Measurements from ENCODE around the gene SLC22A16.
"Not testable (repeated sequence)": the region's sequence is repeated elsewhere in the genome, so short reads cannot be mapped to it uniquely, and the experiment has no call there.

The SLC22A16 gene, protein sequence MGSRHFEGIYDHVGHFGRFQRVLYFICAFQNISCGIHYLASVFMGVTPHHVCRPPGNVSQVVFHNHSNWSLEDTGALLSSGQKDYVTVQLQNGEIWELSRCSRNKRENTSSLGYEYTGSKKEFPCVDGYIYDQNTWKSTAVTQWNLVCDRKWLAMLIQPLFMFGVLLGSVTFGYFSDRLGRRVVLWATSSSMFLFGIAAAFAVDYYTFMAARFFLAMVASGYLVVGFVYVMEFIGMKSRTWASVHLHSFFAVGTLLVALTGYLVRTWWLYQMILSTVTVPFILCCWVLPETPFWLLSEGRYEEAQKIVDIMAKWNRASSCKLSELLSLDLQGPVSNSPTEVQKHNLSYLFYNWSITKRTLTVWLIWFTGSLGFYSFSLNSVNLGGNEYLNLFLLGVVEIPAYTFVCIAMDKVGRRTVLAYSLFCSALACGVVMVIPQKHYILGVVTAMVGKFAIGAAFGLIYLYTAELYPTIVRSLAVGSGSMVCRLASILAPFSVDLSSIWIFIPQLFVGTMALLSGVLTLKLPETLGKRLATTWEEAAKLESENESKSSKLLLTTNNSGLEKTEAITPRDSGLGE

DNA sequence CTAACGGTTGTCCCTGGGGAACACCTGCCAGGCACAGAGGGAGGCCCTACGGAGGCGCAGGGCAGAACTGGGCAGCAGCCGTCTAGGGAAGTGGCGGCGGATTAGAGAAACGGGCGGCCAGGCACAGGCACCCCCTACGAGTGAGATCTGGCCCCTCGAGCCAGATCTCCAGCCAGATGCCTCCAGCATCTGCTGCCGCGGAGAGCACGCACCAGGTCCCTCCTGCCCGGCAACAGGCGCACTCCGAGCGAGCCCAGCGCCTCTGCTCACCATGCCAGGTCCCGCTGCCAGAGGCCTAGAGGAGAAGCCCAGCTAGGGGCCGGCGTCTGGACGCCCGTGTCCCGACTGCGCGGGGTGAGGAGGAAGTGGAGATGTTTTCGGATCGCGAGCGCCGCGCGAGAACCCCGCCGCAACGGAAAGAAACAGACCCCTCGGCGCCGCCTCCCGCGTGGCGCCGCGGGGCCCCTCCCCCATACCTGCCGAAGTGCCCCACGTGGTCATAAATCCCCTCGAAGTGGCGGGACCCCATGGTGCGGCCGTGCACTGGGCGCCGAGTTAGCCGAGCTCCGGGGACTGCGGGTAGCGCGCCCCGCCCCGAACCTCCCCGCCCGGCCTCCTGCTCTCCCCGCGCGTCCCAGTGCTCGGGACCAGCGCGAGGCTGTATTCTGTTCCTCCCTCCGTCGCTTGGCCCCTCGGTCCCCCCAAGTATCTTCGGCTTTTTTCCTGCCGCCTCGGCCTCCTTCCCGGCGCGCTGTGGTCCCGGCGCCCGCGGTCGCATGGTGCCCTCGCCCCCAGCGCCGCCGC, at the start of gene SLC22A16:
Gene SLC22A16 (minus strand): TSS at position 568 of the 804 bp plus-strand sequence. CDS start 39 bp downstream, at position 529.
- DNase-seq: no peak

DNA sequence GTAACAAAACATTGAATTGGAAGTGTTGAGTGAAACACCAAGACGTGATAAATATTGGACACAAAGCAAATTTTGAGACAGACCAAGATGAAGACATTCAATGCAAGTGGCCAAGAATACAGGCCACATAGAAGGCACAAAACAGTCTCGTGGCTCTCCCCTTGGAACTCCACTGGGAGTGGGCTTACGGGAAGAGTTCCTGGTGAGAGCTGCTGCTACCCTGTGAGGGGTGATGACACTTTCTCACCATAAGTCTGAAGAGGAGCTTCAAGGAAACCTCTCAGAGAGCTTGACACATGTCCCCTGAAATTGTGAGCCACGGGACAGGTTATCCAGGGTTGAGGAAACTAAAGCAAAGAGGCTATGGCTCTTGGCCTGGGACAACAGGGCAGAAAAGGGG, 48.6 kb upstream of the SLC22A16 start:
- DNase-seq: no peak

DNA sequence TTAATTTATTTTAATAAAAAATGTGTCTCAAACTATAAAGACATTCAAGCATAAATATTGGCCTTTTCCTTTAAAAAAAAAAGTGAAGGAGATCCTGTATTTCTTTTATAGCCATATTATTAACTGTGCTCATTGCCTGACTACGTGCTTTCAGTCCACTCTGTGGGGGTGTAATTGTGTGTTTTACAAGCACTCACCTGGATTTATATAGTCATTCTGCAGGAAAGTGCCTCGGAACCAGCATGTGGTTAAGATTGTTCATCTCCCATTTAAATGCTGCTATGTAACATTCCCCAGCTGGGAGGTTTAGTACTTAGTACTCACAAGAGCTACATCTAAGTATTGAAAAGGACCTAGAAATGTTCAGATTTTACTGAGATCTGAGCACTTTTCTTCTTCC, 47.9 kb upstream of the SLC22A16 start:
- DNase-seq: no peak

DNA sequence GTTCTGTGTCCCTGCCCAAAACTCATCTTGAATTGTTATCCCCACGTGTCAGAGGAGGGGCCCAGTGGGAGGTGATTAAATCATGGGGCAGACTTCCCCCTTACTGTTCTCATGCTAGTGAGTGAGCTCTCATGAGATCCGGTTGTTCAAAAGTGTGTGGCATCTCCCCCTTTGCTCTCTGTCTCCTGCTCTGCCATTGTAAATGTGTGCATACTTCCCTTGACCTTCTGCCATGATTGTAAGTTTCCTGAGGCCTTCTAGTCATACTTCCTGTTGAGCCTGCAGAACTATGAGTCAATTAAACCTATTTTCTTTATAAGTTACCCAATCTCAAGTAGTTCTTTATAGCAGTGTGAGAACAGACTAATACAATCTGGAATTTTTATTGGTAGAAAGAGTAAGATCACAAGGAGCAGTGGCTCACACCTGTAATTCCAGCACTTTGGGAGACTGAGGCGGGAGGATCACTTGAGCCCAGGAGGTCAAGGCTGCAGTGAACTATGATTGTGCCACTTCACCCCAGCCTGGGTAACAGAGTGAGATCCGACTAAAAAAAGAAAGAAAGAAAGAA, 47.1 kb upstream of the SLC22A16 start:
- no peak for DNase-seq

DNA sequence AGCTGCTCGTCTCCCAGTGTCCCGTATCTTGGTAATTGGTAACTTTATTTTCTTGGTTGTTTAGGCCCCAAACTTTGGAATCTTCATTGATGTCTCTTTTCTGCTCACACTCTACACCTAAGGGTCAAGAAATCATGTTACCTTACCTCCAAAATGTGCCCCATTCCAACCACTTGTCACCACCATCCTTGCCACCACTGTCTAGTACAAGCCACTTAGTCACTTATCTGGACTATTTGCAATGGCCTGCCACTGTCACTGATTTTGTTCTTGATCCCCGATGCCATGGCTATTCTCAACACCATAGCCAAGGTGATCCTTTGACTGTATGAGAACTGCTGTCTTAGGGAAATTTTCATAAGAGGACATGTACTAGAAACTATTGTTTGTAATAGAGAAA, 46.0 kb upstream of the SLC22A16 start:
- DNase-seq: no peak

DNA sequence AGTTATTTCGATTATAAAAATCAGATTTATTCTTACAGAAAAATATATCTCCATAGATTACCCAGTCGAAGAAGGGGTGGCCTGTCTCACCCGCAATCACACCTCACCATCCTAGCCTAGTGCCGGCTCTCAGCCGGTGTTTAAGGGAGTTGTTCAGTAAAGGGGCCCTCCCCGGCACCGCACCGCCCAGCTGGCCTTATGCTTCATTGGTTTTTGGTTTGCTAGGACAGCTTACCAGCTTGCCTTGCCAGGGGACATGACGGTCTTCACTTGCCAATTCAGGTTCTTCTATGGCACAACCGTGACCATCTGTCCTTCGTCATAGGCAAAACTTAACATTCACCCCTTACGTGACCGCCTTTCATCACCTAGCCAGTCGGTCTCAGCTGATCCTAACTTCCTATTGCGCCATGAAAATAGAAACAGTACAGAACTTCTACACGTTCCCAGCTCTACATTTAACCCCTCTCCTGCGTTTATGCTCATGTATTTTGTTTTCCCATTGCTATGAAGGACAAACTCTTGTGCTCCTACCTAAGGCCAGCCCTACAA, 44.7 kb upstream of the SLC22A16 start:
- no peak for DNase-seq

DNA sequence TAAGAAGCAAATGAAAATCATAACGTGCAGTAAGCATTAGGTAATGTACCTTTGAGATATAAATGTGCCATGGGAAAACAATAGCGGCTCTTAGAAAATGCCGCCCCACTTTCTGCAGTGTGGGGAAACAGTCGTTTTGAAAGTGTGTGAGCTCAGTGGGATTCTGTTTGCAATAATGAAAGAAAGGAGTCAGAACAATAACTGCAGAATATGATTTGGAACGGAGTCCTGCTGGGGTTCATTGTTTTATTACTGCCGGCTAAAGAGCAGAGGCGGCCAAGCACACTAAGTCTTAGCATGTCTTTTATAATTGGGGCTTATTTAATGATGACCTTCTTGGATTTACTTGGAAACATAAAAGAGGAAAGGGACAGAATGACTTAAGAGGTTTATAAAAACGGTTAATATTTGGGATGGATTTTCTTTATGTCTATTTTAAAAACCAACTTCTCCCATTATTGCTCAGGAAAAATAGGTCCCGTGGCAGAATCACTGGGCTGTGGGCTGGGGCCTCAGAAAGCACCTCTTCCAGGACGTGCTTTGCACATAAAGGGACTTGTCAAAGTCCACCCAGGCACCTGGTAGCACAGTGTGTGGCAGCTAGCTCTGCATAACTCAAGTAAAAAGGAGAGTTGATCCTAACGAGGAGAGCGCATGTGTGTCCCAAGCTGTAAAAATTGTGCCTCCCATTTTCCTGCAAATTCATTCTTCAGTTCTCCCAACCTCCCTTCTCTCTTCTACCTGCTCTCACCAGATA, 44.0 kb upstream of the SLC22A16 start:
- no peak for DNase-seq

DNA sequence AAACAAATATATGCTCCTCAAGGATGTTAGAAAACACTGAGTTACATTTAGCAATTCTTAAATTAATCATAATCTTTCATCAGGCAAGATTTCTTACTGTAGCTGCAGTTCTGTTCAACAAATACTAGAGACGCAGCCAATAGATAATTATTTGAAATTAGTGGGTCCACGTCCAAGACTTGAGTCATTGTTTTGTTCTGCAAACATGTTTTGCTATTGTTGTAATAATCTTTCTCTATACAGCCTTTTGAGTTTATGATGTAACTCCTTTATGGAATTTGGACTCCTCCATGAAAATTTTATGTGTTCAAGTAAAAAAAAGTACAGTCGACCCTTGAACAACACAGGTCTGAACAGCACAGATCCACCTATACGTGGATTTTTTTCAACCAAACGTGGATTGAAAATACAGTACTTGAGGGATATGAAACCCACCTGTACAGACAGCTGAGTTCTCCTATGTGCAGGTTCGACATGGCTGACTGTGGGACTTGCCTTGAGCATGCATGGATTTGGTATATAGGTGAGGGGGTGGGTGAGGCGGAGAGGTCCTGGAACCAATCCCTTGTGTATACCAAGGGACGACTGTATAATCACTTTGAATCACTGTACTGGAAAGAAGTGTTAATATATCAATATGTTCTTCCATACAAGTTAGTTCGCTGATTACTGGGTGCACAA, 41.3 kb upstream of the SLC22A16 start:
- DNase-seq: no peak

DNA sequence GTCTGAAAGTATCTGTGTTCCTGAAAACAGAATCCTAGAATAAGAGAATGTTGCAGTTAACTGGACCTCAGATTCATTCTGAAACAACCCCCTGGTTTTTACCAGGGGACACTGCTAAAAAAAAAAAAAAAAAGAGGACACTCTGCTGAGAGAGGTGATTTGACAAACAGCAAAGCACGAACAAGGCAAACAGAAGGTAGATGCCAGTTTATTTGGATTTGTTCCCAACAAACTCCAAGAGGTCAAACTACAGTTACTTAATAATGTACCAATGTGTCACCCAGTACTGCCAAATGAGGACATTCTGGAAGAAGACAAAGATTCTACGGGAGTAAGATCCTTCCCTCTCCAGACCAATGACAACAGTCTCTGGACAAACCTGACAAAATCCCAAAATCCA, 40.6 kb upstream of the SLC22A16 start:
- DNase-seq: no peak

DNA sequence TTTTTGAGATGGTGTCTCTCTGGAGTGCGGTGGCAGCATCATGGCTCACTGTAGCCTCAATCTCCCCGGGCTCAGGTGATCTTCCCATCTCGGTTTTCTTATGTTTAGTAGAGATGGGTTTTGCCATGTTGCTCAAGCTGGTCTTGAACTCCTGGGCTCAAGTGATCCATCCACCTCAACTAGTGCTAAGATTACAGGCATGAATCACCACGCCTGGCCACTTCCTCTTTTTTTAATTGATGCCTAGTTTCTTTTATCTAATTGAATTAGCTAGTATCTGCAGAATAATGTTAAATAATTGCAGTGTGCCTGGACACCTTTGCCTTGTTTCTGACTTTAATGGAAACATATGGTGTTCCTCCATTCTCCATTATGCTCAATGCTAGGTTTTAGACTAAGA, 38.4 kb upstream of the SLC22A16 start:
- DNase-seq: no peak

DNA sequence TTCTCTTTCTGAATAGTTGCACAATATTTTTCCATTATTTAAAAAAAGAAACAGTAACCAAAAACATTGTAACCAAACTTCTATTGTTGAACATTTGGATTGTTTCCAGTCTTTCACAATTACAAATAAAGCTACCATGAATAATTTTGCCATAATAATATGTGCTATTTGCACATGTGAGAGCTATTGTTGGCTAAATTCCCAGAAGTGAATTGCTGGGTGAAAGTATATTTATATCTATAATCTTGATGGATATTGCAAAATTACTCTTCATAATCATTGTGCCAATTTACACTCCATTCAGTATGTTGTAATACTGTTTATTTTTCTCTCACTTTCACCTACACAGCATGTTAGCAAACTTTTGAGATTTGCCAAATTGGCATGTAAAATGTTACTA, 36.6 kb upstream of the SLC22A16 start:
- no peak for DNase-seq

DNA sequence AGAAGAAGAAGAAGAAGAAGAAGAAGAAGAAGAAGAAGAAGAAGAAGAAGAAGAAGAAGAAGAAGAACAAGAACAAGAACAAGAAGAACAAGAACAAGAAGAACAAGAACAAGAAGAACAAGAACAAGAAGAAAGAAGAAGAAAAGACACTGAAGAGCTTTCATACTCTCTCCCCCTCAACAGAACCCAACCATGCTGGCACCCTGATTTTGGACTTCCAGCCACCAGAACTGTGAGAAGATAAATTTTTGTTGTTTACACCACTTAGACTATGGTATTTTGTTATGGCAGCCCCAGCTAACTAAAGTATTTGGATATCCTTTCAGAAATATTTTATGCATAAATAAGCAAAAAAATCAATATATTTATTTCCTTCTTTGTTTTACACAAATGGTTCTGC, 36.1 kb upstream of the SLC22A16 start:
- DNase-seq: not testable (repeated sequence)

DNA sequence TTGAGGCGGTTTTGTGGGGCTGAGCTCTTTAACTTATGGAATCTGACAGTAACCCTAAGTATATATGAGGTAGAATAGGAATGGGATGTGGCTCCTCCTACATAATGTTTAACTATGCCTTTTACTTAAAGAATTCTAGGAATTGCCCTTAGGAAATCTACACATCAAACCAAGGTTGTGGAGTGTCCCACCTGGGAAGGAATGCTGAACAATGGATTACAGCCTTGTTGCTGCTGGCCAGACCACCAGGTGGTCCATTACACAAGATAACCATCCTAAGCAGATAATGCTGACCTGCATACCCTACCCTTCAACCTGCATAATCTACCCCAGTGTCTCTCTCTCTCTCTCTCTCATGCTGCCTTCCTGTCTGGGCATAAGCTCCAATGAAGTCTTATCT, 35.0 kb upstream of the SLC22A16 start:
- no peak for DNase-seq

DNA sequence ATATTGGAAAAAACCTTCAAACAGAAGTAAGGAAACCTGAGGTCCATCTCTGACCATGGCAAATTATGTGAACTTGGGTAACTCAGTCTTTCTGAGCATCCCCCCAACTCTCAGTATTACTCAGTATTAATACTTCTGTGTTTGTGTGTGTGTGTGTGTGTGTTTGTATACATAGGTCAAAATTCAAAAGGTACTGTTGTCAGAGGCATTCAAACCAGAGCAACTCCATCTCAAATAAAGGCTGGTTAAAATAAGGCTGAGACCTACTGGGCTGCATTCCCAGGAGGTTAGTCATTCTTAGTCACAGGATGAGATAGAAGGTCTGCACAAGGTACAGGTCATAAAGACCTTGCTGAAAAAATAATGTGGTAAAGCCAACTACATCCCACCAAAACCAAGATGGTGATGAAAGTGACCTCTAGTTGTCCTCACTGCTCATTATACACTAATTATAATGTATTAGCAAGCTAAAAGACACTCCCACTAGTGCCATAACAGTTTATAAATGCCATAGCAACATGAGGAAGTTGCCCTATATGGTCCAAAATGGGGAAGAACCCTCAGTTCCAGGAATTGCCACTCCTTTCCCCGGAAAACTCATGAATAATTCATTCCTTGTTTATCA, 33.3 kb upstream of the SLC22A16 start:
- no peak for DNase-seq

DNA sequence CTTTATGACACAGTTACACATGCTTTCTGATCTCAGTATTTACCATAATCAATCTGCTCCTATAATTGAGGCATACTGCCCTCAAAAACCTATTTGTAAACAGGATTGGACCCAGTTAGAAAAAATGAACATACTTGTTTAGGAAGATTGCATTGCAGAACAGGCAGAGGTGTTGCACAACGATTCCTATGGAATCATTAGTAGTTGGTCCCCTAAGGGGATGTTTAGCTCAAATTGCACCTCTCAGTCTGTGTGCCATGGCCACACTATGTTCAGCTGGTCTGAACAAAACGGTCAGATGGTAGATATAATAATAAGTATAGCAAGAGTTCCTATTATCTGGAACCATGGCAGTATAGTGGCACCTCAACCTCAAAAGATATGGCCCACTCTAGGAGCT, 28.5 kb upstream of the SLC22A16 start:
- not testable (repeated sequence) for DNase-seq

DNA sequence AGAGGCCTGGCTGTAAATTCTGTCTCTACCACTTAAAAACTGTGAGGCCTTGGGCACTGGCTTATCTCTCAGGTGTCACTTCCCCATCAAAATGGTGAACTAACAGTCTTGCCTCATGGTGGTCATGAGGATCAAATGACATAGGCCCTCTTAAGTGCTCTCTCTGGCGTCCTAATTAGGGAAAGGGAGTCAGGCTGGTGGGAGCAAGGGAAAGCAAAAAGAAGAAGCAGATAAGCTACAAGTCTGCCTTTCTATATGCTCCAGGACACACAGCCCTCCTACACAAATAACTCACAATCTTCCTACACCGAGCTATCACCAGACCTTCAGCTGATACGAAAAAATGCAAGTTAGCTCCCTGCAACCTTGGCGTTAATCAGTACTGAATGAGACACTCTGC, 19.5 kb upstream of the SLC22A16 start:
- DNase-seq: no peak

DNA sequence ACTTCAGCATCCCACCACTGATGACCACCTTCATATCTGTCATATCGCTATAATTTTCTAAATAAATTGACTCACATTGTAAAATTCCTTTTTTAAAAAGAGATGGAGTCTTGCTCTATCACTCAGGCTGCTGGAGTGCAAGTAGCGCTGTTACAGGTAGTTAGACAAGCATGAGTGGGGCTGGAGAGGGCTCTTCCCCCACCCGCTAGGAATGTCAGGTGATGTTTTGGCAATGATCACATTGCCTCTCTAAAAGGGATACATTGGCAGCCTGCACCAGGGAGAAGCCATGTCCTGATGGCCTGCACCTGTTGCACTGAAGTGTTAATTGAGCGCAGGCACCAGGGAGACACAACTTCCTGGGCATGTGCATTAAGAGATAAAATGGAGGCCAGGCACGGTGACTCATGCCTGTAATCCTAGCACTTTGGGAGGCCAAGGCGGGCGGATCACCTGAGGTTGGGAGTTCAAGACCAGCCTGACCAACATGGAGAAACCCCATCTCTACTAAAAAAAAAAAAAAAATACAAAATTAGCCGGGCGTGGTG, 16.9 kb upstream of the SLC22A16 start:
- no peak for DNase-seq

DNA sequence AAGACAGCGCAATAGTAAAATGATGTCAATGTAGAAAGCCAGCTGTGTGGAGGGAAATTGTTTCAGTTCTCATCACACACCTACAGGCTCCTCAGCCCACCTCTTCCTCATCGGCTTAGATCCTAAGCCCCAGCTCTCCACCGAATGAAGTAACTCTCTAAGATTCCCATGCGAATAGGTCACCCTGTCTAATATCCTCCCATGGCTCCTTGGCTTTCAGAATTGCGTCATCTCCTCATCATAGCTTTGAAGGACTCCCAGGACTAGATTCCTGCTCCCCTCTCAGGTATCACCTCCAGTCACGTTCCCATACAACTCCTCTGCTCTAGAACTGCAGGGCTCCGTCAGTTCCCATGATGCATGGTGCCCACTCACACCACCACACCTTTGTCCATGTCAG, 16.2 kb upstream of the SLC22A16 start:
- DNase-seq: no peak

DNA sequence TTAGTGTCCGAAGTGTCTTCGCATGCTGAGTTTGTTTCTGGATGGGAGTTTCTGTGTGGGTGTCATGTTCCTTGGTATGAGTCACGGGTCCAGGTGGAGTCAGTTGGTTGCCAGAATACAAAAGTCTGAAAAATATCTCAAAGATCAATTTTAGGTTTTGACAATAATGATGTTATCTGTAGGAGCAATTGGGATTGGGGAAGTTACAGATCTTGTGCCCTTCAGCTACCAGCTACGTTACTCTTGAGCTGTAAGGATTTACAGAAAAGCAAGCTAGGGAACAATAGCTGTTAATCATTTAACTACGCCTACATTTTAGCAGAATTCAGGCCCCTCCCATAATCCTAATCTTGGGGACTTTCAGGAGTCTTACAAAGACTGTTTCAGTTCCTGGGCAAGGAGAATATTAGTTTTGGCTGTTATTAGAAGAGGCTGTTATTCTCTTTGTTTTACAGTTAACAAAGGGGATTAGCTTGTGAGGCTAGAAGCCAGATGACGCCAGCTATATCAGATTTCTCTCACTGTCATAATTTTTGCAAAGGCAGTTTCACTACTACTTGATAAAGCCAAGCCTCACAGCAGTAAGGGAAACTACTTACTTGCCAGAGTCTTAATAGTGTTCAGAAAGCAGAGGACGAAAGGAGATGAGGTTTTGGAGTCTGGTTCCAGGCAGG, 15.4 kb upstream of the SLC22A16 start:
- no peak for DNase-seq

DNA sequence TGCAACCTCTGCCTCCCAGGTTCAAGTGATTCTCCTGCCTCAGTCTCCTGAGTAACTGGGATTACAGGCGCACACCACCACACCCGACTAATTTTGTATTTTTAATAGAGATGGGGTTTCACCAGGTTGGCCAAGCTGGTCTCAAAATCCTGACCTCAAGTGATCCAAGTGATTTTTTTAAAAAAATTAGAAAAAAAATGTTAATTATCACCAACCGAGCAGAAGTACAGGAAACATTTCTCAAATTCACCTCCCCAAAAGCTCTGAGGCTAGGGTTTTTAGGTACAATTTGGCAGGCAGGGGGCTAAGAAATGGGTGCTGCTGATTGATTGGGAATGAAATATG, 14.9 kb upstream of the SLC22A16 start:
- DNase-seq: no peak

DNA sequence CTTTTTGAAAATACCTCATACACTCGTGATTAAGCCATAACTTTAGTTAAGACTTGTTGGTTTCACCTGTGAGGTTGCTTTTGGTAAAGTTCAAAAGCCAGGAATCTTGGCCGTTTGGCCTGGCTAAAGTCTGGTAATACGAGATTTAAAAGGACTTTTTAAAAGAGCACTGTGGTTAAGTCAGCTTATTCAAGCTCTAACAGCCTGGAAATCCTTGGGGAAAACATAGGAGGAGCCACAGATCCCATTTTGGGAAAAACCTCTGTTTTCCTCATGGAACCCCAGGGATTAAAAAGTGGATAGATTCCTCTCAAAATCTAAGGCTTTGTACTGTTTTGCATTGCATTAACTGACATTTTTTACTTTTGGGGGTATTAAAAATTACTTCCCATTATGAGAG, 13.7 kb upstream of the SLC22A16 start:
- no peak for DNase-seq

All from activated effector memory CD4-positive, alpha-beta T cell treated with anti-CD3 and anti-CD28 coated beads, Interleukin-2, amount 50 U/mL, for 16 hours (primary cell).